H9 (cell line): ENCODE measurements around the gene SP3. TPM values are rescaled to one million over a fixed set of nuclear protein-coding genes. Genes with fewer than 3 reads are reported as not detected.

Experiments used
- DNase-seq: peaks from one replicate; pipeline ENCODE4 v3.0.0-alpha.2; 2017
- H2AFZ ChIP-seq: one replicate; pipeline ENCODE4 v1.6.1; 2013; ENCODE audit warnings: mild to moderate bottlenecking, low read length, control low read depth, moderate library complexity
- H2AK5ac ChIP-seq: 2 replicates; pipeline ENCODE4 v1.6.1; 2013; ENCODE audit warnings: low read length, control low read depth, mixed read lengths; ENCODE audit not compliant: insufficient read length
- H2BK120ac ChIP-seq: one replicate; pipeline ENCODE4 v1.6.1; 2013; ENCODE audit warnings: low read depth, mild to moderate bottlenecking, low read length, control low read depth, inconsistent platforms; ENCODE audit not compliant: poor library complexity, severe bottlenecking
- H2BK12ac ChIP-seq: 2 replicates; pipeline ENCODE4 v1.6.1; 2013; ENCODE audit warnings: low read length, control low read depth, mixed read lengths, low read depth; ENCODE audit not compliant: insufficient read length
- H2BK15ac ChIP-seq: 2 replicates; pipeline ENCODE4 v1.6.1; 2013; ENCODE audit warnings: low read depth, low read length, control low read depth
- H2BK20ac ChIP-seq: one replicate; pipeline ENCODE4 v1.6.1; 2013; ENCODE audit warnings: low read depth, mild to moderate bottlenecking, low read length, control low read depth, inconsistent platforms; ENCODE audit not compliant: poor library complexity, severe bottlenecking
- H2BK5ac ChIP-seq: 2 replicates; pipeline ENCODE4 v1.6.1; 2013; ENCODE audit warnings: low read length, control low read depth, mixed read lengths; ENCODE audit not compliant: insufficient read length
- H3K14ac ChIP-seq: 2 replicates; pipeline ENCODE4 v1.6.1; 2013; ENCODE audit warnings: low read length, control low read depth; ENCODE audit not compliant: insufficient read depth
- H3K18ac ChIP-seq: 2 replicates; pipeline ENCODE4 v1.6.1; 2013; ENCODE audit warnings: low read depth, mild to moderate bottlenecking, mixed read lengths, low read length, control low read depth; ENCODE audit not compliant: insufficient read length
- H3K23ac ChIP-seq: 2 replicates; pipeline ENCODE4 v1.6.1; 2013; ENCODE audit warnings: low read length, control low read depth, mixed read lengths, low read depth; ENCODE audit not compliant: insufficient read length
- H3K23me2 ChIP-seq: 2 replicates; pipeline ENCODE4 v1.6.1; 2013; ENCODE audit warnings: low read depth, mild to moderate bottlenecking, mixed read lengths, low read length, control low read depth; ENCODE audit not compliant: insufficient read length, poor library complexity, severe bottlenecking
- H3K27ac ChIP-seq: 2 replicates; pipeline ENCODE4 v1.5.1; 2013; ENCODE audit warnings: low read length, control low read depth, mixed read lengths, low read depth; ENCODE audit not compliant: insufficient read length
- H3K27me3 ChIP-seq: 2 replicates; pipeline ENCODE4 v1.6.1; 2013; ENCODE audit warnings: low read length, control low read depth, inconsistent platforms; ENCODE audit not compliant: insufficient read depth
- H3K4ac ChIP-seq: 2 replicates; pipeline ENCODE4 v1.6.1; 2013; ENCODE audit warnings: low read depth, mild to moderate bottlenecking, control low read depth, inconsistent platforms, low read length, moderate library complexity
- H3K4me1 ChIP-seq: 2 replicates; pipeline ENCODE4 v1.6.1; 2013; ENCODE audit warnings: low read length, control low read depth, inconsistent platforms; ENCODE audit not compliant: insufficient read depth
- H3K4me2 ChIP-seq: 2 replicates; pipeline ENCODE4 v1.6.1; 2013; ENCODE audit warnings: low read length, control low read depth, mixed read lengths; ENCODE audit not compliant: insufficient read length, insufficient read depth
- H3K56ac ChIP-seq: 2 replicates; pipeline ENCODE4 v1.6.1; 2013; ENCODE audit warnings: low read depth, mild to moderate bottlenecking, mixed read lengths, low read length, control low read depth; ENCODE audit not compliant: insufficient read length
- H3K79me1 ChIP-seq: 2 replicates; pipeline ENCODE4 v1.6.1; 2013; ENCODE audit warnings: low read depth, mild to moderate bottlenecking, moderate library complexity, low read length, control low read depth, inconsistent platforms; ENCODE audit not compliant: insufficient read depth, poor library complexity, severe bottlenecking
- H3K79me2 ChIP-seq: 2 replicates; pipeline ENCODE4 v1.6.1; 2013; ENCODE audit warnings: low read length, control low read depth, inconsistent platforms; ENCODE audit not compliant: insufficient read depth
- H3K9ac ChIP-seq: 2 replicates; pipeline ENCODE4 v1.6.1; 2013; ENCODE audit warnings: low read length, control low read depth, mixed read lengths; ENCODE audit not compliant: insufficient read length; ENCODE audit errors: extremely low read depth
- H3K9me3 ChIP-seq: one replicate; pipeline ENCODE4 v1.6.1; 2013; ENCODE audit warnings: low read depth, low read length, inconsistent platforms; ENCODE audit not compliant: control insufficient read depth
- H3T11ph ChIP-seq: one replicate; pipeline ENCODE4 v1.6.1; 2013; ENCODE audit warnings: mild to moderate bottlenecking, low read length, control low read depth, inconsistent platforms
- H4K20me1 ChIP-seq: one replicate; pipeline ENCODE4 v1.6.1; 2013; ENCODE audit not compliant: control insufficient read depth, insufficient read length, insufficient read depth
- H4K5ac ChIP-seq: 2 replicates; pipeline ENCODE4 v1.6.1; 2013; ENCODE audit warnings: low read depth, mild to moderate bottlenecking, mixed read lengths, low read length, control low read depth; ENCODE audit not compliant: insufficient read length
- H4K8ac ChIP-seq: replicated peaks from 2 replicates; pipeline ENCODE4 v1.6.1; 2013; ENCODE audit warnings: low read length, control low read depth, mixed read lengths, low read depth; ENCODE audit not compliant: insufficient read length
- H4K91ac ChIP-seq: 2 replicates; pipeline ENCODE4 v1.6.1; 2013; ENCODE audit warnings: low read depth, mild to moderate bottlenecking, moderate library complexity, mixed read lengths, low read length, control low read depth; ENCODE audit not compliant: insufficient read length
- H3K27ac Mint-ChIP-seq, 3 experiments: 2 replicates in 2 of 3; 3 replicates in 1 of 3; pipeline ENCODE4 v1.8.0; 2020 to 2021; ENCODE audit warnings: mixed read lengths in 3 of 3, mild to moderate bottlenecking in 1 of 3, moderate library complexity in 1 of 3
- H3K27me3 Mint-ChIP-seq: 2 replicates; pipeline ENCODE4 v1.8.0; 2021; ENCODE audit warnings: low read depth, mild to moderate bottlenecking, moderate library complexity, mixed read lengths
- H3K36me3 Mint-ChIP-seq, 3 experiments: 2 replicates in 2 of 3; 3 replicates in 1 of 3; pipeline ENCODE4 v1.8.0; 2020 to 2021; ENCODE audit warnings: low read depth in 3 of 3, mixed read lengths in 3 of 3; ENCODE audit not compliant: insufficient read depth in 1 of 3
- H3K4me1 Mint-ChIP-seq, 2 experiments: 2 replicates each; pipeline ENCODE4 v1.8.0; 2020; ENCODE audit warnings: mixed read lengths in 2 of 2
- H3K4me3 Mint-ChIP-seq, 2 experiments: 2 replicates in 1 of 2; 3 replicates in 1 of 2; pipeline ENCODE4 v1.8.0; 2020 to 2021; ENCODE audit warnings: mild to moderate bottlenecking in 2 of 2, mixed read lengths in 2 of 2, moderate library complexity in 1 of 2
- H3K9me3 Mint-ChIP-seq, 2 experiments: 2 replicates in 1 of 2; 3 replicates in 1 of 2; pipeline ENCODE4 v1.8.0; 2020; ENCODE audit warnings: mild to moderate bottlenecking in 2 of 2, mixed read lengths in 2 of 2, moderate library complexity in 1 of 2
- CTCF ChIP-seq: fragments of 200-600 bp; sonication (generic); conservative IDR thresholded peaks from 3 replicates; pipeline ENCODE4 v1.8.0; 2021; ENCODE audit warnings: antibody characterized with exemption, mild to moderate bottlenecking
- WGBS: extraction: QIAGEN DNeasy Blood & Tissue Kit; methylation state at CpG from one replicate; pipeline ENCODE4 v1.1.7; 2013; ENCODE audit warnings: missing lambda C conversion rate, low lambda C conversion rate, mixed read lengths; ENCODE audit not compliant: insufficient read length; ENCODE audit errors: extremely low coverage; 5-methylcytosine and 5-hydroxymethylcytosine counted together
- total RNA-seq: library from RNA; stranded (reverse); gene quantifications from 2 replicates; pipeline ENCODE4 v1.2.1, GENCODE V29; 2021

The SP3 gene
- total RNA-seq, 1 experiment from 2014 or later = 86.3 TPM

GRCh38 chr2:173962583-173963110 lies 2.5 kb downstream of the SP3 start:
- peaks cover 37 to 53% of the 10 kb centered on the region in 2 experiments for H3K4me1 Mint-ChIP-seq
- H4K5ac ChIP-seq = no peak overlapping the region
- H3K23ac ChIP-seq = no peak overlapping the region
- WGBS = no CpG with 5 or more reads among the region's 4 CpGs
- H3K4me1 ChIP-seq = peaks cover 3% of the 10 kb centered on the region; the same call in 1 of the 2 replicates
- no peaks in the 10 kb centered on the region for H3K27me3 ChIP-seq
- H3K9ac ChIP-seq = peak overlapping the region; percentile 63
- no peak overlapping the region for H2BK12ac ChIP-seq
- no peak overlapping the region for H3K4ac ChIP-seq
- H3T11ph ChIP-seq = no peak overlapping the region
- no peak overlapping the region for H3K18ac ChIP-seq
- H2AK5ac ChIP-seq = no peak overlapping the region
- no peak overlapping the region for H2BK5ac ChIP-seq
- no peaks in the 10 kb centered on the region for H4K20me1 ChIP-seq
- H2AFZ ChIP-seq = no peak overlapping the region
- no peak overlapping the region for H4K91ac ChIP-seq
- H2BK120ac ChIP-seq = no peak overlapping the region
- peaks cover 34% of the 10 kb centered on the region for H3K79me2 ChIP-seq
- no peak overlapping the region for H3K27ac ChIP-seq
- H3K9me3 Mint-ChIP-seq = peaks cover 0 to 6% of the 10 kb centered on the region in 2 experiments; a peak in 1 of 5 replicates
- H4K8ac ChIP-seq = no peak overlapping the region
- peak overlapping the region; percentile 88 for H3K4me2 ChIP-seq
- TF ChIP-seq CTCF = no peak
- no peaks in the 10 kb centered on the region for H3K9me3 ChIP-seq
- H3K79me1 ChIP-seq = no peaks in the 10 kb centered on the region
- no peak overlapping the region for H2BK20ac ChIP-seq
- H3K27ac Mint-ChIP-seq = peak overlapping the region; percentile 78 to 97 (median 96); a peak in 5 of 7 replicates
- no peak overlapping the region for H2BK15ac ChIP-seq
- peaks cover 22 to 35% (median 23%) of the 10 kb centered on the region in 3 experiments for H3K36me3 Mint-ChIP-seq
- no peaks in the 10 kb centered on the region for H3K27me3 Mint-ChIP-seq
- peak overlapping the region; percentile 84 to 91 for H3K4me3 Mint-ChIP-seq
- no peak overlapping the region for H3K56ac ChIP-seq
- H3K23me2 ChIP-seq = peaks cover 6% of the 10 kb centered on the region
- DNase-seq = no peak
- no peak overlapping the region for H3K14ac ChIP-seq
